HFF-Myc (cell line): ENCODE data around the gene PDHX.
"Not testable (repeated sequence)": the region's sequence is repeated elsewhere in the genome, so short reads cannot be mapped to it uniquely, and the experiment has no call there.

Source experiments
- DNase-seq: peaks from one replicate; pipeline ENCODE4 v3.0.0-alpha.2; 2011; ENCODE audit warnings: low read depth; ENCODE audit errors: extremely low read depth
- H3K4me3 ChIP-seq: replicated peaks from 2 replicates; pipeline ENCODE4 v1.5.1; 2011; ENCODE audit warnings: low read depth, mild to moderate bottlenecking, control low read depth, low read length
- CTCF ChIP-seq: IDR thresholded peaks from 2 replicates; pipeline ENCODE4 v1.5.1; 2012; ENCODE audit warnings: mild to moderate bottlenecking, low read depth, low read length, control low read depth; ENCODE audit errors: missing control alignments

PDHX gene

GRCh38 chr11:35021589-35021988 lies 105.2 kb downstream of the PDHX start:
- H3K4me3 ChIP-seq = no peak overlapping the region
- no peak for TF ChIP-seq CTCF
- no peak for DNase-seq

GRCh38 chr11:35023940-35024339 lies 107.5 kb downstream of the PDHX start:
- not testable (repeated sequence) for DNase-seq

GRCh38 chr11:35028007-35028406 lies 111.6 kb downstream of the PDHX start:
- not testable (repeated sequence) for H3K4me3 ChIP-seq, DNase-seq

More at GRCh38 chr11:35023940-35024339, 107.5 kb downstream of the PDHX start:
- H3K4me3 ChIP-seq = not testable (repeated sequence)

GRCh38 chr11:35029979-35030682 lies 113.7 kb downstream of the PDHX start:
- no peak overlapping the region for H3K4me3 ChIP-seq
- peak; percentile 72 for DNase-seq
- no peak for TF ChIP-seq CTCF

GRCh38 chr11:35030716-35031213 lies 114.3 kb downstream of the PDHX start:
- DNase-seq = peak; percentile 76
- no peak for TF ChIP-seq CTCF
- H3K4me3 ChIP-seq = no peak overlapping the region

- no peak for DNase-seq
- no peak overlapping the region for H3K4me3 ChIP-seq
- no peak for TF ChIP-seq CTCF
Observed at GRCh38 chr11:35031346-35031745, 114.9 kb downstream of the PDHX start.

GRCh38 chr11:35031867-35032266 lies 115.4 kb downstream of the PDHX start:
- DNase-seq = no peak
- no peak for TF ChIP-seq CTCF
- no peak overlapping the region for H3K4me3 ChIP-seq

GRCh38 chr11:35033011-35033410 lies 116.6 kb downstream of the PDHX start:
- no peak for TF ChIP-seq CTCF
- no peak overlapping the region for H3K4me3 ChIP-seq
- no peak for DNase-seq
